Fibroblast of the aortic adventitia (primary cell): Measurements from ENCODE around the gene FASN. TPM values are rescaled to one million over a fixed set of nuclear protein-coding genes. Genes with fewer than 3 reads are reported as not detected.

ENCODE experiments used
- DNase-seq: peaks from one replicate; pipeline ENCODE4 v3.0.0-alpha.2; 2010; ENCODE audit warnings: low read depth
- H3K4me3 ChIP-seq: 2 replicates; pipeline ENCODE4 v1.5.1; 2011; ENCODE audit warnings: low read depth, mild to moderate bottlenecking, control low read depth, low read length, moderate library complexity
- total RNA-seq: library from RNA; depleted of rRNA; stranded (reverse); fragments of >200 nt; gene quantifications from 2 replicates; pipeline ENCODE4 v1.2.3, GENCODE V29; 2012; ENCODE audit warnings: low replicate concordance
- TF ChIP-seq, protein P1 (sequence below): IDR thresholded peaks from 2 replicates; pipeline ENCODE4 v1.5.1; 2011; ENCODE audit warnings: mild to moderate bottlenecking, low read length, control low read depth, inconsistent platforms; ENCODE audit not compliant: insufficient read depth

Gene FASN
- total RNA-seq, 1 donor, result 65.2 TPM

DNA sequence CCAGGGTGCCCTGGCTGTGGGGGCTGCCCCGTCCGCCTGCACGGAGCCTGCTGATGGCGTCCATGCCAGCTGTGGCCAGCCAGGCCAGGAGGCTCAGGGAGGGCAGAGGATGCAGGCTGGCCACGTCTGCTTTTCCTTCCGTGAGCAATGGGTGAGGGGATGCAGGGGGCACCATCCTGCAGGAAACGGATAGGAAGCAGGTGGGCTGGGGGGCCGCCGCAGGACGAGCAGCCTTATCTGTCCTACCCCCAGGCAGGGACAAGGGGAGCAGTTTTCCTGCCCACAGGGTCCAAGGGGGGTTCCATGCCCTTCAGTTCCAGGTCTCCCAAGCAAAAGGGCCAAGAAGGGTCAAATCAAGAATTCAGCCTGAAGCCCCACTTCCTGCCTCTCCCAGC is 39.2 kb downstream of the FASN start:
- no peak for DNase-seq
- TF ChIP-seq, protein P1, sequence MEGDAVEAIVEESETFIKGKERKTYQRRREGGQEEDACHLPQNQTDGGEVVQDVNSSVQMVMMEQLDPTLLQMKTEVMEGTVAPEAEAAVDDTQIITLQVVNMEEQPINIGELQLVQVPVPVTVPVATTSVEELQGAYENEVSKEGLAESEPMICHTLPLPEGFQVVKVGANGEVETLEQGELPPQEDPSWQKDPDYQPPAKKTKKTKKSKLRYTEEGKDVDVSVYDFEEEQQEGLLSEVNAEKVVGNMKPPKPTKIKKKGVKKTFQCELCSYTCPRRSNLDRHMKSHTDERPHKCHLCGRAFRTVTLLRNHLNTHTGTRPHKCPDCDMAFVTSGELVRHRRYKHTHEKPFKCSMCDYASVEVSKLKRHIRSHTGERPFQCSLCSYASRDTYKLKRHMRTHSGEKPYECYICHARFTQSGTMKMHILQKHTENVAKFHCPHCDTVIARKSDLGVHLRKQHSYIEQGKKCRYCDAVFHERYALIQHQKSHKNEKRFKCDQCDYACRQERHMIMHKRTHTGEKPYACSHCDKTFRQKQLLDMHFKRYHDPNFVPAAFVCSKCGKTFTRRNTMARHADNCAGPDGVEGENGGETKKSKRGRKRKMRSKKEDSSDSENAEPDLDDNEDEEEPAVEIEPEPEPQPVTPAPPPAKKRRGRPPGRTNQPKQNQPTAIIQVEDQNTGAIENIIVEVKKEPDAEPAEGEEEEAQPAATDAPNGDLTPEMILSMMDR, result no peak
- H3K4me3 ChIP-seq, result no peak overlapping the region

DNA sequence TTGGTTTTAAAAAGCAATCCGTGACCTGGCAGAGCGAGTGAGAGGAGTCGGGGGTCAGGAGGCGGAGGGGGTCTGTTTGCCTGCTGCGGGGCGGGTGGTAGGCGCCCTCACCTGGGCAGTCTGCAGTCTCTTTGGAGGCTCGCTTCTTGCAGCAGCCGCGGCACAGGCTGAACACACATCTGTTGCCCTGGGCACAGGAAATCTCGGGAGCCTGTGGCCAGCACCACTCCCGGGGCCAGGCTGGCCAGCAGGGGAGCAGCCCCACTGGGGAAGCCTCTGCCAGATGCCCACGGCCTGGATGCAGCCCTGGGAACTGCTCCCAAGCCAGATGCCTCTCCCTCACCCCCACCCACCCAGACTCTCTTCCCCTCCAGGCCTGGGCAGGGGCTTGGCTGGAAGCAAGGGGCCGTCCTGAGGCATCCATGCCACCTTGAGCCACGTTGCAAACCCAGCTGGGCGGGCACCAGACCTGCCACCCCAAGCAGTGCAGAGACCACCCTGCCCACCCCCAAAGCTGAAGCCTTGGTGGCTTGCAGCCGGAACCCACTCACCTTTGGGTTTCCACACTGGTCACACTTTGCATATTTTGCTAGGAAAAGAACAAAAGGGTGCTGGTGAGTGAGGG is 39.7 kb downstream of the FASN start:
- no peak for DNase-seq
- H3K4me3 ChIP-seq, result no peak overlapping the region
- TF ChIP-seq, protein P1, result no peak

DNA sequence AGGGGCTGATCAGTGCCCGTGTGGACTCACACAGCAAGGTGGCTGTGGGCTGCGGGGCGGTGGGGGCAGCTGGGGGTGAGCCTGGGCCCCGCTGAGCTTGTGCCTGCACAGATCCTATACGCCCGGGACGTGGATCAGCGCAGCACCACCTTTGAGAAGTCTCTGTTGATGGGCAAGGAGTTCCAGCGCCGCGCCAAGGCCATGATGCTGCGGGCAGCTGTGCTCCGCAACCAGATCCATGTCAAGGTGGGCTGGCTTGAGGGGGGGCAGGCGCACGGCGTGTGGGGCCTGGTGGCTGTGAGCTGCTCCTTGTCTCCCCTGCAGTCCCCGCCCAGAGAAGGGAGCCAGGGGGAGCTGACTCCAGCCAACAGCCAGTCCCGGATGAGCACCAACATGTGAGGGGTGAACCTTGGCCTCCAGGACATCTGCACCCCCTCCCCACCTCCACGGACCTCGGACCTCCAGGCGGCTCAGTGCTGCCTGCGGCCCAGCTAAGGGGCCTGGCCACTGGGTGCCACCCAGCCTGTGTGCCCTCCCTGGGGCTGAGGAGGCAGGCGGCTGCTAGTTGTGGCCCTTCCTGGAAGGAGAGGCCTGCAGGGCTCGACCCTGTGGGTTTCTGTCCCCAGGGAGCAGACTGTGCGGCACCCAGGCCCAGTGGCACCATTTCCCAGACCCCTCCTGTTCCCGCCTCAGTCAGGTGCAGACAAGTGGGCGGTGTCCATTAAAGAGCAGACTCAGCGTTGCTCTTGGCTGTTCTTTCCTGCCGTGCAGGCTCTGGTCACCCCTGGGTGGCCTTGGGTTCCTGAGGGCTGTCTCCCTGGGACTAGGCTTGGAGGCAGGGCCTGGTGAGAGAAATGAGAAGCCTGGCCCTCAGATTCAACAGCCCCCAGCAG is 41.1 kb downstream of the FASN start:
- TF ChIP-seq, protein P1, result no peak
- H3K4me3 ChIP-seq, result no peak overlapping the region
- DNase-seq, result no peak

DNA sequence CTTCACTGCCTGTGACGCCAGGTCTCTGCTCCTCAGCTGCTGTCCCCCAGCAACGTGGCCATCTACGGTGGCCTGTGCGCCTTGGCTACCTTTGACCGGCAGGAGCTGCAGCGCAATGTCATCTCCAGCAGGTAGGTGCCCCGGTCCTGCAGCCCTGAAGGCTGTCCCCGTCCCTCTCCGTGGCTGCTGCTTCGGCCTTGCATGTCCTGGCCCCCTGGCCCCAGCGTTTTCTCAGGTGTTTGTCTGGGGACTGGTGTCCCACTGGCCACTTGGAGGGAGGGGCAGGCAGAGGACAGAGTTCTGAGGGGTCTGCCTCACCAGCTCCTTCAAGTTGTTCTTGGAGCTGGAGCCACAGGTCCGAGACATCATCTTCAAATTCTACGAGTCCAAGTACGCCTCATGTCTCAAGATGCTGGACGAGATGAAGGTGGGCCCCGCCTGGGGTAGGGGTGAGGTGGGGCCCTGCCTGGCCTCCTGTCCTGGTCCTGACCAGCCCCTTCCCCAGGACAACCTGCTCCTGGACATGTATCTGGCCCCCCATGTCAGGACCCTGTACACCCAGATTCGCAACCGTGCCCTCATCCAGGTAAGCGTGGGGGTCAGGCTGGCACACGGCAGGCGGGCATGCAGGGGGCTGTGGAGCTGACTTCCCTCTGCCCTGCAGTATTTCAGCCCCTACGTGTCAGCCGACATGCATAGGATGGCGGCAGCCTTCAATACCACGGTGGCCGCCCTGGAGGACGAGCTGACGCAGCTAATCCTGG is 41.9 kb downstream of the FASN start:
- no peak for DNase-seq
- TF ChIP-seq, protein P1, result no peak
- no peak overlapping the region for H3K4me3 ChIP-seq

DNA sequence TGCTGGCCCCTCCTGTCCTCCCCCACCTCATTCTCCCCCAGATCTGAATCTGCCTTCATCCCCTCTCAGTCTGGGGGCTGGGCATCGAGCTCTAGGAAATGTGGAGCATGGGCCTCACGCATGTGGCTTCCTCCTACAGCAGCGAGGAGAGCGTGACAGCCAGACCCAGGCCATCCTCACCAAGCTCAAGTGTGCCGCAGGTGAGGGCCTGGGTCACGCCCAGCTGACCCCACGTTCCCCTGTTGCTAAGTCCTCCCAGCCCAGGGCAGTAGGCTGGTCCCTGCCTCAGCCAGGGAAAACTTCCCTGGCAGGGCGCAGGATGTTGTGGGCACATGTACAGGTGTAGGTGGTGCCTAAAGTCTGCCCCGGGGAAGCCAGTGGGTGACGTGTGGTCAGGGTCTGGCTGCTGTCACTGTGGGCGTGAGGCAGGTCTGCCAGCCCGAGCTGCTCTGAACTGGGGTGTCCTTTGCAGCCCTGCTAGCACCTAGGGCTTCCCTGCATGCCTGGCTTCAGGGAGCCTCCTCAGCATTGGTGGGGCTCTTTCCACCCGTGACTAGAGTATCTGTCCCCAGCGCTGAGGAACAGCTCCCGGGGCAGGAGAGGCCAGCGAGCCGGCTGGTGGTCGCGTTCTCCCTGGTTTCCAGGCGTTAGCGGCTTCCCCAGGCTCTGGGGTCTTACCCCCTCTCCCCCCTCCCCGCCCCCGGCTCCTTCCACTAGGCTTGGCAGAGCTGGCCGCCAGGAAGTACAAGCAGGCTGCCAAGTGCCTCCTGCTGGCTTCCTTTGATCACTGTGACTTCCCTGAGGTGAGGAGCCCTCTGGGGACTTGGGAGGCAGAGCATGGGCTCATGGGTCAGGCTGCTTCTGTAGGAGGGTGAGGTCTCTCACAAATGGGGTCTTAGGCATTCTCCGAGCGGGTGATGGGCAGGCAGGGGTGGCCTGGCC is 42.7 kb downstream of the FASN start:
- no peak for DNase-seq
- H3K4me3 ChIP-seq, result no peak overlapping the region
- TF ChIP-seq, protein P1, result no peak
